Left forelimb (tissue), 1 donor: ENCODE measurements around the gene OSMR.

Experiments used
- DNase-seq: peaks from one replicate; pipeline ENCODE4 v3.0.0-alpha.2; 2018; ENCODE audit warnings: low spot score

The OSMR gene

GRCh38 chr5:38926121-38926520 is 80.3 kb downstream of the OSMR start:
- DNase-seq = no peak

GRCh38 chr5:38927470-38927869 is 81.7 kb downstream of the OSMR start:
- DNase-seq = no peak

DNA sequence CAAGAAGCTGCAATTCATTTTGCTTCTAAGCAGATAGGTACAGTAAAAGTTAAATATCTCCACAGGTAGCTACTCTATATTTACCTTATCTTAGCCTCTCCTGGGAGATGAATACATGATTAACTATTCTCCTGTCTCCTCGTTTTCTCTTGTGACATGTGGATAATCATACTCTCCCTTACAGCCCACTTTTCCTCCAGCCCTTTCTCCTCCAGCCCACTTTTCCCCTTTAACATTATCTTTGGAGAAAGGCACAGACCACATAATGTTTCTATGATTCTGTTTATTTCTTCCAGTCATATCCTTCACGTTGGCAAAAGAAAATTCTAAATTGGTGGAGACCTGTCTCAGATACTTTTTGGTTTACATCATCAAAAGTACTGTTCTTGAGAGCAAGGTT is 84.0 kb downstream of the OSMR start:
- DNase-seq = no peak

DNA sequence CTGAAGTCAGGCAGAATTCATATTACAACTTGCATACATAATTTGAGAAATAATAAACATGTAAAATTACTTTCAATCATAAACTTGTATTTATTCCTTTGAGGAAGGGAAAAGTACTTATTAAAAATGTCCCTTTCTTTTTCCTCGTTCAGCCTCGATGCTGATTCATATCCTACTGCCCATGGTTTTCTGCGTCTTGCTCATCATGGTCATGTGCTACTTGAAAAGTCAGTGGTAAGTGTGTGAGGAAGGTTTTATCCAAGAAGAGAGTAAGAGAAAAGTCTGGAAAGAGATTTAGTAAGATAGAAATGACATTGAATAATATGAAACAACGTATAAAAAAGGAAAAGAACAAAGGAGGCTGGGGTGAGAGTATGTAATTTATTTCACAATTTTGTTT is 85.9 kb downstream of the OSMR start:
- no peak for DNase-seq

DNA sequence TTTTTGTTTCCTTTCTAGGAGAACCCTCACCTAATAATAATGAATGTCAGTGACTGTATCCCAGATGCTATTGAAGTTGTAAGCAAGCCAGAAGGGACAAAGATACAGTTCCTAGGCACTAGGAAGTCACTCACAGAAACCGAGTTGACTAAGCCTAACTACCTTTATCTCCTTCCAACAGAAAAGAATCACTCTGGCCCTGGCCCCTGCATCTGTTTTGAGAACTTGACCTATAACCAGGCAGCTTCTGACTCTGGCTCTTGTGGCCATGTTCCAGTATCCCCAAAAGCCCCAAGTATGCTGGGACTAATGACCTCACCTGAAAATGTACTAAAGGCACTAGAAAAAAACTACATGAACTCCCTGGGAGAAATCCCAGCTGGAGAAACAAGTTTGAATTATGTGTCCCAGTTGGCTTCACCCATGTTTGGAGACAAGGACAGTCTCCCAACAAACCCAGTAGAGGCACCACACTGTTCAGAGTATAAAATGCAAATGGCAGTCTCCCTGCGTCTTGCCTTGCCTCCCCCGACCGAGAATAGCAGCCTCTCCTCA is 87.1 kb downstream of the OSMR start:
- DNase-seq = no peak

DNA sequence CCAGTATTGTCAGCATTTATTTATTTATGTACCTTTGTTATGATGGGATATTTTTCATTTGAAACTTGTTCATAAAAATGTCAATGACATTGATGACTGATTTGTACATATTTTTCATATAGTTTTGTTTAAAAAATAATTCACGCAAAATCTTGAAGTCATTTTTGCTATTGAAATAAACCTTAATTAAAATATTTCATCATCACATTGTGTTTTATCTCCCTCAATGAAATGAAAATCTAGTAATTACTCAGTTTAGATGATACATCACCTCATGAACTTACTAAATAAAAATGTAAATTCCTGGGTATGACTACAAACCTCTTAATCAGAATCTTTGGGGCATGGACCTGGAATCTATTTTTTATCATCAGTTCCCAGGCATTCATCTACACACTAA is 89.6 kb downstream of the OSMR start:
- no peak for DNase-seq

- no peak for DNase-seq
Observed at GRCh38 chr5:38936269-38936668, 90.5 kb downstream of the OSMR start.

DNA sequence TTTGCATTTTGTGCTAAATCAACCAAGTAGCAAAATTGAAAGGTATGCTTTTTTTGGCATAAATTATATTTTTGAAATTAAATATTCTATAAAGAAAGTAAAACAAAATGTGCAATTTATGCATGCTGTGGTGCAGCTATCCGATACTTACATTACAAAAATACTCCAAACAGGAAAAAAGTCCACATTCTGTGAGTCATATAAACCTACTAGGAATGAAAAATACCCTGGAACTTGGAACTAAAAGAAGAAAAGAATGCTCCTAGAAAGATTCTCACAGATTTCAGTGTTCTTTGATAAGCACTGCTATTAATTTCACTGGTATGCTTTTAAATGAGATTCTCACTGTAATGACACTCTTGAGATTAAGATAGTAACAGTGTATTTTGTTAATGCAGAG is 92.6 kb downstream of the OSMR start:
- DNase-seq = no peak

DNA sequence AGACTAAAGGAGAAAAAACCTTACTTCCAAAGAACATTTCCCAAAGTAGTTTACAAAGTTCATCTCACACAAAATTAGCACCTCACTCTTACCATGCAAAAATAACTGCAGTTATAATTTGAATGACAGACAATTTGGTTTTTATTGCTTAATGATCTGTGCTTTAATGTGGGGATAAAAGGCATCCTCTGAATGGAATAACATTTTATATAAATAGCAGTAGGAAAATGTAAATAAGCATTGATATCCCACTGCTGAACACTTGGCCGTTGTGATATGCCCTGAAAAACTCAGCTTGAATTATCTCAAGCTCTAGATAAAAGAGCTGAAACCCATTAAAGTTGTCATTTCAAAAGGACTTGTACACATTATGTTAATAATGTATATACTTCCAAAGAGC is 93.2 kb downstream of the OSMR start:
- DNase-seq = no peak

DNA sequence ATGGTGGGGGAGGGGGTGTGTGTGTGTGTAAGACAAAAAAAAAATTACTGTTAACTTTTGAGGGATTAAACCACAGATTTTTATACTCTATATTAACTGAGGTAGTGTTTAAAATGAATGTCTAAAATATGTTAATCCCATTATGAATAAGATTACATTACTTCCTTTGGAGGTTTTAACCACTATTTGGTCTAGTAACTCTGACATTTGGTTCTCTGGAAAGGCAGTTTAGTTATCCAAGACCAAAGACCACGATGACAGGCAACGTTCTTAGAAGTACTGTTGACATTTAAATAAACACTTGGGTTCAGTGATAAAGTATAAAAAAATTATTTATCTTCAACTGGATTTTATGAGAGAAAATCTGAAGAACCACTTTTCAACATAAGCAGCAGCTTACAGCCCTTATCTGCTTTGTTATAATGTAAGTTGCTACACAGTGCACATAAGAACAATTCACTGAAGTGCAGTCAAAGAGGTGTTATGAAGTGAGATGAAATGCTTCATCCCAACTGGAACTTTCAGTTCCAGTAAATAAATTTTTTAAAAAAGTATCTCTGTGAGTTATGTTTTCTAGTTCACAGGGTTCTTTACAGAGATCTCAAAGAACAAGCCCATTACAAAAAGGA is 94.5 kb downstream of the OSMR start:
- no peak for DNase-seq

DNA sequence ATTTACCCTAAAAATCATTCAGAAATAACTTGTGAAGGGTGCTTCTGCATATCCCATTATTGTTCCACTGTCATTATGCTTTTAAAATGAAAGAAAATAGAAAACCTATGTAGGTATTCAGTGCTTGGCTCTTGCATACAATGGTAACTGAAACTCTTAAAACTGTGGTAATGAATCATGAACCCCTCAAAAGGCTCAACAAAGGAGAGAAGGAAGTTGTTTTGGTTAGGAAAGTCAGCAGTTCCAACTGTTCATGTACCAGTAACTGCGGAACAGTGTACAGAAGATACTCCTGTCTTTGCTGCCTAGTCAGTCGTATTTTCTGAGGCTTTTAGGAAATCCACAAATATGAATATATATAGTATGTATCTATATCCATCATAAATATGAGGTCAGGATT is 96.1 kb downstream of the OSMR start:
- no peak for DNase-seq

- no peak for DNase-seq
Observed at GRCh38 chr5:38944282-38944681, 98.5 kb downstream of the OSMR start.

- no peak for DNase-seq
Observed at GRCh38 chr5:38948501-38948900, 102.7 kb downstream of the OSMR start.

- no peak for DNase-seq
Observed at GRCh38 chr5:38953426-38954012, 107.7 kb downstream of the OSMR start.

- no peak for DNase-seq
Observed at GRCh38 chr5:38961691-38962090, 115.9 kb downstream of the OSMR start.

- no peak for DNase-seq
Observed at GRCh38 chr5:38968665-38969064, 122.9 kb downstream of the OSMR start.

DNA sequence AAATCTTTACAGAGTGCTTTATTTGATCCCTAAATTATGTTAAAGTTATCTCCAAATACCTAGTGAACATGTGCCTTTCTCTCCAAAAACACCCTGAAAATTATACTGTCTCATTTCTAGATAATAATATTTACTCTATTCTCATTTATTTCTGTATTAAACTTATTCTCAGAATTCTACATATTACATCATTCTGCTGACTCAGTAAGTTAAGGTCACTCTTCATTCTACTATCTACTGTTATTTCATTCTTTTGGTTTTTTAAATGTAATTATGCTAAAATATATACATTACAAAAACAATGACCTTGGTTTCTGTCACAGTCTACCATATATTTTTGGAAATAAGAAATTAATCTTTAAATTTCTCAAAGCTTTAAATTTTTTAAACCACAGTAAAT is 132.2 kb downstream of the OSMR start:
- no peak for DNase-seq

- DNase-seq = no peak
Observed at GRCh38 chr5:38979535-38979934, 133.7 kb downstream of the OSMR start.
